ENCODE measurements around the gene LCE1A.

DNA sequence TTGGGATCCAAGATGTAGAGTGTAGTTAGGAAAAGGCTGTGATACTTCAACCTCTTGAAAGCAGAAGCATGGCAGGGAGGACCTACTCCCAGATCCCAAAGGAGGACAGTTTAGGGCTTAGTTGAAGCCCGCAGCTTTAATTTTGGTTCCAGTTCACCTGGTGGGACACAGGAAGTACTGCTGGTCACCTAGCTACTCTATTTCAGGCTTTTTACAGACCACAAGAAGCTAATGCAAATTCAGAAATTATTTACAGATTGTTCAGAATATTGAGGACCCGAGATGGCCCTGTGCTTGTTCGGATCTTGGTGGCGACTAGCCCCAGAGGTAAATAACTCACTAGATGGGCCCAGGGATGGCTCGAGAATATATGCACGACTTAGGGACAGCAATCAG lies 44.5 kb downstream of the LCE1A start:
- TF ChIP-seq, protein P1, sequence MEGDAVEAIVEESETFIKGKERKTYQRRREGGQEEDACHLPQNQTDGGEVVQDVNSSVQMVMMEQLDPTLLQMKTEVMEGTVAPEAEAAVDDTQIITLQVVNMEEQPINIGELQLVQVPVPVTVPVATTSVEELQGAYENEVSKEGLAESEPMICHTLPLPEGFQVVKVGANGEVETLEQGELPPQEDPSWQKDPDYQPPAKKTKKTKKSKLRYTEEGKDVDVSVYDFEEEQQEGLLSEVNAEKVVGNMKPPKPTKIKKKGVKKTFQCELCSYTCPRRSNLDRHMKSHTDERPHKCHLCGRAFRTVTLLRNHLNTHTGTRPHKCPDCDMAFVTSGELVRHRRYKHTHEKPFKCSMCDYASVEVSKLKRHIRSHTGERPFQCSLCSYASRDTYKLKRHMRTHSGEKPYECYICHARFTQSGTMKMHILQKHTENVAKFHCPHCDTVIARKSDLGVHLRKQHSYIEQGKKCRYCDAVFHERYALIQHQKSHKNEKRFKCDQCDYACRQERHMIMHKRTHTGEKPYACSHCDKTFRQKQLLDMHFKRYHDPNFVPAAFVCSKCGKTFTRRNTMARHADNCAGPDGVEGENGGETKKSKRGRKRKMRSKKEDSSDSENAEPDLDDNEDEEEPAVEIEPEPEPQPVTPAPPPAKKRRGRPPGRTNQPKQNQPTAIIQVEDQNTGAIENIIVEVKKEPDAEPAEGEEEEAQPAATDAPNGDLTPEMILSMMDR (IDR thresholded peaks at IDR 0.05) = no peak
- TF ChIP-seq ZFX (IDR thresholded peaks at IDR 0.05; ENCODE audit: borderline replicate concordance) = no peak

All from 22Rv1 (cell line).